ENCODE data around the gene TP63.
A peak's percentile ranks its signal among the peaks of the same experiment; 100 is the strongest.
"Not testable (repeated sequence)": the region's sequence is repeated elsewhere in the genome, so short reads cannot be mapped to it uniquely, and the experiment has no call there.

The TP63 gene

DNA sequence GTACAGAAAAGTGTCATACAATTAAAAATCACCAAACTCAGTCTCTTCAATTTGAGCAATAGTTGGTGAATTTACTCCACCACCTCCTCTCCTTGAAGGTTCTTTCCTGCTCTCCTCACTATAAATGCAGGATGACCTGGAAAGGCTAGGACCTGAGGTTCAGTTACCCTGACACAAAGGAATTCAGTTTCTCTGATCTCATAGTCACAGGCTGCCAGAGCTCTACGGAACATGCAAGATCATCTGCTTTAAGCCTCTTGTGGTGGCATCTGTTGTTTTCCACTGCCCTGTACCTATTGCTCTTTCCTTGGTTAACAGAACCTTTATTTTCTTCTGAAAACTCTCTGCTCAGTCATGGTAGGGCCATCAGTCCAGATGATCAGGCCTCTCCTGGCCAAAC, 4.9 kb upstream of the TP63 start:
- DNase-seq, result no peak

GRCh38 chr3:189629803-189630455, 1.3 kb upstream of the TP63 start:
- DNase-seq, result no peak

- no peak for DNase-seq
Observed at GRCh38 chr3:189630767-189631372, 319 bp upstream of the TP63 start.

- no peak for DNase-seq
Observed at GRCh38 chr3:189631409-189631808, 220 bp downstream of the TP63 start.

GRCh38 chr3:189632242-189632641, 1.1 kb downstream of the TP63 start:
- DNase-seq, result no peak

DNA sequence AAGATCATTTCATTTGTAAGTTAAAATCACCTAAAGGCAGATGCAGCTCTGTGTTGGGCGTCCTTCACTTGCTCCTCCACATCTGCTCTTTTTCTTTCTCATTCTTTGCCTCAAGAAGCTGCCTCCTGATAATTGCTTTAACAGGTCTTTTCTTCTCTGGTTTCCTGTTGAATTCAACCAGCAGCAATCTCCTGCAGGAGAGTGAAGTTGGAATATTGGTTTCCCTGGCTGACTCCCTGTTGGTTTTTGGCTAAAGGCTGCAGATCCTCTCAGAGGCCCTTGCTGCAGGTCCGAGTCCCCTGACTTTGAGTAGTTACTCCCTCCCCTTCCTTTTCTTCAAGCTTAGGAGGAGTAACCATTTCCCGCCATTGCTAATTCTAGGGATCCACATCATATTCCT, 4.2 kb downstream of the TP63 start:
- DNase-seq, result no peak

- no peak for DNase-seq
Observed at GRCh38 chr3:189636048-189636447, 4.9 kb downstream of the TP63 start.

- DNase-seq, result no peak
Observed at GRCh38 chr3:189637750-189638149, 6.6 kb downstream of the TP63 start.

DNA sequence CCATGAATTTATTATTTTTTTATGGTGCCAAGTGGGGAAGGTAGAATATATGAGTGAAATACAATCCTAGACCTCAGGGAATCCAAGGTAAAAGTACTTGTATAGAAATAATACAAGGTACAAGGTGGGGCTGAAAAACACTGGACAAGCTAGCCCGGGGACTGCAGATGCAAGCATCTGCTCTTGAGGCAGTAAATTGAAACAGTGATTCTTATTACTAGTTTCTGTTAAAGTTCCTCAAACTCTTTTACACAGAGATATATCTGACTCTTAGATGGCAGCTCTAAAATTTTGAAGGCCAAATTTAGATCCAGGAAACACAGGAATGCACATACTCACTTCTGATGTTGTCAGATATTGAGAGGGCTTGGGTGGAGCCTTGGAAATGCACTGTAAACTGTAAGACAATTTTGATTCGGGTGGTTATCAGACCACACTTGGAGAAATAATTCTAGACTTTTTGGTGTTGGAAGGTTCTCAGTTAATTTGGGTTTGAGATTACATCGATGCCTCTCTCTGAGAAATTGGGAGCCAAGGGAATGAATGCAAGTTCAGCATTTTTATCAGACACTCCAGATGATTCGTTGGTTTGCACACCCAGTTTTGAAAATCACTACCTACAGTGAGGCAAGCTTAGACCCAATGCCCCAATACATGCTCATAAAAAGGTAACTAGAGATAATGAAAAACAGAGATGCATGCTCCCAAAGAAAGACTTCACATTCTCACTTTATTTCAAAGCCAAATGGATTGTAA, 7.3 kb downstream of the TP63 start:
- DNase-seq, result no peak

GRCh38 chr3:189641776-189642175, 10.6 kb downstream of the TP63 start:
- DNase-seq, result peak in 1 of 3 experiments; percentile 12

DNA sequence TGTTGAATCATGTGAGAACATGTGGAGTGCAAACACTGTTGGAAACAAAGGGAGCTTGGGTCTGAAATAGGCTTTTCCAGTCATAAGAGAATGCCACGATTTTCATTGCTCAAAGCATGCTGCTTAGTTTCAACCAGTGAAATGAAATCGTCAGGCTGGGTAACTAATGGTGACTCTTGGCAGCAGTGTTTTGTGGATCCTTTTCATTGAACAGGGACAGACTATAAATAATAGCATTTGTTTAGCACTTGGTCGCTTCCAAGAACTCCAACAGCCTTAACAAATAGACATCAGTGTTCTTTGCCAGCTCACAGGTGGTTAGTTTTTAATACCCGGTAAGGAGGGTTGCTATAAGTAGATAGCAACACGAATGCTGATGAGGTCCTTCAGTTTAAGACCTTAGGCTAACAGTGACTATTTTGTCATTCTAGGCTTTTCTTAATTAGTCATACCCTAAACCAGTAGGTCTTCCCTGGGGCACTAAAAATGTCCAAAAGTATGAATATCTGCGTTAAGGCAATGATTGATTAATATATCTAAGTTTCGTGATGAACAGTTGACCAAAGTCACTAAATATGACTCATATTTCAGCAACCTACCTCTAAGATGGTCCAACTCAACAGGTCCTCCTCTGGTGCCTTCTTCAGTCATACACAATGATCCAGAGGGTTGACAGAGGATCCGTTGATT, 15.8 kb downstream of the TP63 start:
- no peak for DNase-seq

- DNase-seq, result no peak
Observed at GRCh38 chr3:189652042-189652441, 20.9 kb downstream of the TP63 start.

GRCh38 chr3:189655617-189656016, 24.4 kb downstream of the TP63 start:
- no peak for DNase-seq

DNA sequence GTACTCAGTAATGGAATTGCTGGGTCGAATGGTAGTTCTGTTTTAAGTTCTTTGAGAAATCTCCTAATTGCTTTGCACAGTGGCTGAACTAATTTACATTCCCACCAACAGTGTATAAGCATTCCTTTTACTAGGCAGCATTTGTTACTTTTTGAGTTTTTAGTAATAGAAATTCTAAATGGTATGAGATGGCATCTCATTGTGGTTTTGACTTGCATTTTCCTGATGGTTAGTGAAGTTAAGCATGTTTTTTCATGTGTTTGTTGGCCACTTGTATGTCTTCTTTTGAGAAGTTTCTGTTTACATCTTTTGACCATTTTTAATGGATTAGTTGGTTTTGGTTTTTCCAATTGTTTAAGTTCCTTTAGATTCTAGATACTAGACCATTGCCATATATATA, 28.4 kb downstream of the TP63 start:
- no peak for DNase-seq

- DNase-seq, result no peak
Observed at GRCh38 chr3:189664311-189664710, 33.1 kb downstream of the TP63 start.

- not testable (repeated sequence) for DNase-seq
Observed at GRCh38 chr3:189672346-189672745, 41.2 kb downstream of the TP63 start.

DNA sequence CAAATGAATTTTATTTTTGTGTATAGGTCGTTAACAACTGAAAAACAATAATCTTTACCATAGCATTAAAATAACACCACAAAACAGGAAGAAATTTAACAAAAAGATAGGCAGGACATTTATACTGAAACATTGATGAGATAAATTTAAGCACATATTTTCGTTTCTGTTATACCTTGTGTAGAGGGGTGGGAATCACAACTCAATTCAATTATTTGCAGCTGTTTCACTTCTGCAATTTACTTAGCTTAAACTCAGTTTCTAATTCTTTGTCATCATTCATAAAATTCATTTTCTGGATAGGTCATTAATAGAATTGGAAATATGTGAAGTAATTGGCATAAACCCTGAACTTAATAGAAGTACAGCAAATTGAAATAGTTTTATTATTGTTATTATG, 42.3 kb downstream of the TP63 start:
- no peak for DNase-seq

DNA sequence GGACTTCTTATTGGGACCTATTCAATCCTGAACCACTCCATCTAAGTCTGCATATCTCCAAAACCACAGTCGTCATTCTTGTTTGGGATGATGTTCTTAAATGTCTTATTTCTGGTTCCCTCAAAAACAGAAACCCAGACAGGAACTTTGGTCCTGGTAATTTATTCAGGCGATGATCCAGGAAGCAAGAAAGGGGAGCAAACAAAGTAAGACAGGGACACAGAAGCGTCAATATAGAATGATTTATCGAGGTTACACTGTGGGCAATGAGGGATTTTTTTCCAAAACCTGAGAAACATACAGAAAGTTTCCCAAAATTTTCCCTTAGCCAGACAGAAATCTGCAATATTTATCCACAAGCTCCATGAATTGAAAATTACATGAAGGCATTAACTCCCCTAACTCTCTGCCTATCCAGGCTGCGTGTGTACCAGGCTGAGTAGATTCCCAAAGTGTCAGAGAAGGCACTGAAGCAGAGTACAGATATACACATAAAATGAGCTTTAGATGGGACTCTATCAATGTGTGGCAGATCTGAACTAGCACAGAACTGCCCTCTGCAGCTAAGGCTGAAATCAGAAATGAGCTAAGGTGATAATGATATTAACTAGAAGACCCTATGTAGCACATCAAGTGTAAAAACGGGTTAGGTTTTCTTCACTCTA, 43.2 kb downstream of the TP63 start:
- no peak for DNase-seq

DNA sequence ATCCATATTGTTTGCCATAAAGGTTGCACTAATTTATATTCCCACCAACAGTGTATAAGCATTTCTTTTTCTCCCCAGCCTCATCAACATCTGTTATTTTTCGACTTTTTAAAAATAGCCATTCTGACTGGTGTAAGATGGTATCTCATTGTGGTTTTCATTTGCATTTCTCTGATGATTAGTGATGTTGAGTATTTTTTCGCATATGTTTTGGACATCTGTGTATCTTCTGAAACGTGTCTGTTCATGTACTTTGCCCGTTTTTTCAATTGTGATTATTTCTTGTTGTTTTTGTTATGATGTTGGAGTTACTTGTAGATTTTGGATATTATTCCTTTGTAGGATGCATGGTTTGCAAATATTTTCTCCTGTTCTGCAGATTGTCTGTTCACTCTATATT, 46.5 kb downstream of the TP63 start:
- DNase-seq, result no peak

DNA sequence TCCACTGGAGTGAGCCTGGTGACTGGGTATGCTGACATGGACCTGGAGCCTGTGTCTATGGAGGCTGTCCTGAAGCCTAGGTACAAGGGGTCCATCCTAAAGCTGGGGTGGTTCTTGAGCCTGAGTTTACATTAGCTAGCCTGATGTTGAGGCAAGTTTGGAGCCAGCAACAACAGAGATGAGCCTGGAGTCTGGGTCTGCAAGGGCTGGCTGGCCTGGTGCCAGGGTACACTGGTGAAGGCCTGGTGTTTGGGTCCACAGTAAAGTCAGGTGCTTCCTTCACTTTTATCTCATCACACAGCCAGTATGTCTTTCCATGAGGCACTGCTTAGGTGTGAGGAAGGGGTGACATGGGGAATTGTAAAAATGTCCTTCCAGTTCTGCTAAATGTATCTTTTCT, 49.5 kb downstream of the TP63 start:
- no peak for DNase-seq

- DNase-seq, result peak in 2 of 3 experiments; percentile 26 to 87
Observed at GRCh38 chr3:189683546-189684255, 52.5 kb downstream of the TP63 start.

GRCh38 chr3:189684317-189684716, 53.1 kb downstream of the TP63 start:
- DNase-seq, result no peak

Measured in NCI-H1417 (cell line).